Activated CD4-positive, alpha-beta memory T cell treated with anti-CD3 and anti-CD28 coated beads for 36 hours (primary cell): ENCODE results near the gene KLHL2. TPM values are rescaled to one million over a fixed set of nuclear protein-coding genes. Genes with fewer than 3 reads are reported as not detected.

Source experiments
- CTCF ChIA-PET: fragments of 350-600 bp; sonication (Branson Sonifier 250); formaldehyde crosslinking; loops from one replicate; lab custom pipeline; 2021; ENCODE audit warnings: antibody characterized with exemption, inconsistent platforms; lab: Charles Lee
- POLR2A ChIA-PET: fragments of 350-600 bp; sonication (Branson Sonifier 250); formaldehyde crosslinking; loops from one replicate; lab custom pipeline; 2021; ENCODE audit warnings: antibody characterized with exemption; lab: Charles Lee
- DNase-seq: peaks from one replicate; pipeline ENCODE4 v3.0.0-alpha.2; 2020
- H3K27ac Mint-ChIP-seq: one replicate; pipeline ENCODE4 v1.8.0; 2021; ENCODE audit warnings: mixed read lengths
- H3K27me3 Mint-ChIP-seq: one replicate; pipeline ENCODE4 v1.8.0; 2021; ENCODE audit warnings: mixed read lengths
- H3K36me3 Mint-ChIP-seq: one replicate; pipeline ENCODE4 v1.8.0; 2021; ENCODE audit warnings: mixed read lengths
- H3K4me1 Mint-ChIP-seq: one replicate; pipeline ENCODE4 v1.8.0; 2021; ENCODE audit warnings: low read depth, mixed read lengths
- H3K4me3 Mint-ChIP-seq: one replicate; pipeline ENCODE4 v1.8.0; 2021; ENCODE audit warnings: mild to moderate bottlenecking, mixed read lengths
- H3K9me3 Mint-ChIP-seq: one replicate; pipeline ENCODE4 v1.8.0; 2021; ENCODE audit warnings: mixed read lengths
- intact Hi-C: fragments of 100-400 bp; cut with micrococcal nuclease; formaldehyde crosslinking; loops from one replicate; pipeline ENCODE4 v1.15.1; 2023
- total RNA-seq, 2 experiments: library from RNA; stranded (reverse); gene quantifications; one replicate each; pipeline ENCODE4 v1.2.3, GENCODE V29; 2021

Gene KLHL2
- total RNA-seq, 2 experiments from 2014 or later, result 25.0 to 26.0 TPM

DNA sequence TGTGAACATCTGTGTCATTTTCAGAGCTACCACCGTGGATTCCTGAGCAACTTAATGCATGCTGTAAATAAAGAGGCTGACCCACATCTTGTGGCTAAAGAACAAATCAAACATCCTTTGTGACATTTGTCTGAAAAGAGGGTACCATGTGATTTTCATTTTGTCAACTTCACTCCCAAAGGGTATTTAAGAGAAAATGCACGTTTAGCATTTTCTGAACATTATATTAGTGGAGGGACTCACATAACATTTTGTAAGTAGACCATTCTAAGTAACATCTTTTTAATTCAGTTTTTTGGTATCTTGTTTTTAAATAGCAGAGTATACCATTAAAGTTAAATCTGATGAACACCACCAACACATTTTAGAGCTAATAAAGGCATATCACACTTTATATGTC, 154.4 kb downstream of the KLHL2 start:
- DNase-seq, result no peak
- Mint-ChIP-seq H3K4me3 (no peak overlapping the region), H3K9me3 (no peaks in the 10 kb centered on the region), H3K27ac (no peak overlapping the region), H3K4me1 (no peaks in the 10 kb centered on the region), H3K36me3 (no peaks in the 10 kb centered on the region), H3K27me3 (peaks cover 32% of the 10 kb centered on the region)
- POLR2A ChIA-PET, result no interaction called here
- CTCF ChIA-PET, result interaction anchor here (0.6 kb wide), 1 partner anchor 15 kb away, joined by 5 read pairs; no protein-coding TSS in a partner anchor
- intact Hi-C loops, result no loop called here

GRCh38 chr4:165364452-165365080, 157.2 kb downstream of the KLHL2 start:
- DNase-seq, result no peak
- ChIA-PET CTCF (interaction anchor here (1.4 kb wide), 1 partner anchor 10 kb away, joined by 4 read pairs; no protein-coding TSS in a partner anchor), POLR2A (no interaction called here)
- Mint-ChIP-seq H3K4me1 (no peaks in the 10 kb centered on the region), H3K9me3 (no peaks in the 10 kb centered on the region), H3K27ac (no peak overlapping the region), H3K4me3 (no peak overlapping the region), H3K27me3 (peaks cover 24% of the 10 kb centered on the region), H3K36me3 (no peaks in the 10 kb centered on the region)
- intact Hi-C loops, result no loop called here

- intact Hi-C loops, result no loop called here
- CTCF ChIA-PET, result no interaction called here
These were observed 159.7 kb downstream of the KLHL2 start for GRCh38 chr4:165367040-165367439.

GRCh38 chr4:165368114-165368513, 160.8 kb downstream of the KLHL2 start:
- peaks cover 3% of the 10 kb centered on the region for H3K27me3 Mint-ChIP-seq
- POLR2A ChIA-PET, result no interaction called here
- CTCF ChIA-PET, result no interaction called here
- intact Hi-C loops, result no loop called here
- no peak overlapping the region for H3K4me3 Mint-ChIP-seq
- H3K4me1 Mint-ChIP-seq, result no peaks in the 10 kb centered on the region
- no peak overlapping the region for H3K27ac Mint-ChIP-seq
- H3K9me3 Mint-ChIP-seq, result no peaks in the 10 kb centered on the region
- DNase-seq, result no peak
- no peaks in the 10 kb centered on the region for H3K36me3 Mint-ChIP-seq

More at GRCh38 chr4:165367040-165367439, 159.7 kb downstream of the KLHL2 start:
- H3K4me3 Mint-ChIP-seq, result no peak overlapping the region
- no peaks in the 10 kb centered on the region for H3K36me3 Mint-ChIP-seq
- no peaks in the 10 kb centered on the region for H3K4me1 Mint-ChIP-seq
- no peak overlapping the region for H3K27ac Mint-ChIP-seq
- POLR2A ChIA-PET, result no interaction called here
- no peaks in the 10 kb centered on the region for H3K9me3 Mint-ChIP-seq
- DNase-seq, result no peak
- peaks cover 6% of the 10 kb centered on the region for H3K27me3 Mint-ChIP-seq

GRCh38 chr4:165368567-165368966, 161.2 kb downstream of the KLHL2 start:
- intact Hi-C loops, result no loop called here
- ChIA-PET POLR2A (no interaction called here), CTCF (no interaction called here)
- Mint-ChIP-seq H3K27me3 (peaks cover 3% of the 10 kb centered on the region), H3K27ac (no peak overlapping the region), H3K36me3 (no peaks in the 10 kb centered on the region), H3K4me1 (no peaks in the 10 kb centered on the region), H3K9me3 (no peaks in the 10 kb centered on the region), H3K4me3 (no peak overlapping the region)
- DNase-seq, result no peak

GRCh38 chr4:165369522-165369921, 162.2 kb downstream of the KLHL2 start:
- CTCF ChIA-PET, result no interaction called here
- POLR2A ChIA-PET, result no interaction called here
- Mint-ChIP-seq H3K27ac (no peak overlapping the region), H3K9me3 (no peaks in the 10 kb centered on the region), H3K4me1 (no peaks in the 10 kb centered on the region), H3K36me3 (no peaks in the 10 kb centered on the region), H3K4me3 (no peak overlapping the region), H3K27me3 (peaks cover 5% of the 10 kb centered on the region)
- intact Hi-C loops, result no loop called here
- DNase-seq, result no peak

GRCh38 chr4:165370530-165370929, 163.2 kb downstream of the KLHL2 start:
- ChIA-PET POLR2A (no interaction called here), CTCF (interaction anchor here (1.2 kb wide), 1 partner anchor 239 kb away, joined by 3 read pairs; no protein-coding TSS in a partner anchor)
- intact Hi-C loops, result no loop called here
- no peaks in the 10 kb centered on the region for H3K36me3 Mint-ChIP-seq
- no peak overlapping the region for H3K4me3 Mint-ChIP-seq
- DNase-seq, result no peak
- H3K4me1 Mint-ChIP-seq, result no peaks in the 10 kb centered on the region
- peaks cover 12% of the 10 kb centered on the region for H3K27me3 Mint-ChIP-seq
- no peak overlapping the region for H3K27ac Mint-ChIP-seq
- no peaks in the 10 kb centered on the region for H3K9me3 Mint-ChIP-seq

Other genes starting within 250 kb of the KLHL2 start
- 1 to 10 TPM; 1.0 TPM for gene TRIM61, start 229.9 kb upstream of the KLHL2 start, total RNA-seq
- not detected for gene TRIM60, start 175.6 kb upstream of the KLHL2 start, total RNA-seq
- not detected for gene TRIM75, start 153.7 kb upstream of the KLHL2 start, total RNA-seq
- gene TMEM192, start 94.7 kb upstream of the KLHL2 start, total RNA-seq, result 1 to 10 TPM; 8.8 to 9.0 TPM
- 10 to 100 TPM; 63.7 to 67.1 TPM for gene MSMO1, start 120.1 kb downstream of the KLHL2 start, total RNA-seq
- gene CPE, start 171.4 kb downstream of the KLHL2 start, total RNA-seq, result not detected